Smooth muscle cell of the coronary artery (primary cell): ENCODE data around the gene GPR34. TPM values are rescaled to one million over a fixed set of nuclear protein-coding genes. Genes with fewer than 3 reads are reported as not detected.

Experiments used
- total RNA-seq: library from RNA; depleted of rRNA; stranded (reverse); fragments of >200 nt; gene quantifications from 2 replicates; pipeline ENCODE4 v1.2.3, GENCODE V29; 2014; ENCODE audit warnings: low replicate concordance

The GPR34 gene, protein sequence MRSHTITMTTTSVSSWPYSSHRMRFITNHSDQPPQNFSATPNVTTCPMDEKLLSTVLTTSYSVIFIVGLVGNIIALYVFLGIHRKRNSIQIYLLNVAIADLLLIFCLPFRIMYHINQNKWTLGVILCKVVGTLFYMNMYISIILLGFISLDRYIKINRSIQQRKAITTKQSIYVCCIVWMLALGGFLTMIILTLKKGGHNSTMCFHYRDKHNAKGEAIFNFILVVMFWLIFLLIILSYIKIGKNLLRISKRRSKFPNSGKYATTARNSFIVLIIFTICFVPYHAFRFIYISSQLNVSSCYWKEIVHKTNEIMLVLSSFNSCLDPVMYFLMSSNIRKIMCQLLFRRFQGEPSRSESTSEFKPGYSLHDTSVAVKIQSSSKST
- total RNA-seq: not detected in 2 replicates

DNA sequence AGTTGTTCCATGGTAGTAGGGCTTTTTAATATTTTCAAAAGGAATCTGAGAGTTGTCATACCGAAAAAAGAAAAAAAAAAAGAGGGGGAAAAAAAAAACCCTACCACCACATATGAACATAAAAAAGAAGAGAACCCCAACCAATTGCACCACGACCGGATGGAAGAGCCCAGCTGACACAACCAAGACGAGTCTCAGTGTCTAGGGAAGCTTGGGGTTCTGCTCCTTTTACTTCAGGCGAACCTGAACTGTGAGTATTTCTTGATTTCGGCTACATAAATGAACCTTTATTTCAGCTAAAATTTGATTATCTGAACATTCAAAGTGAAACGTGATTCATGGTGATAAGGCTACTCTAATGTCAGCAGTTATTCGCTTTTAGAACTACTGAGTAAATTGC lies at the start of gene GPR34:
Gene GPR34, plus strand, starts transcription at position 139 of the 400 bp plus-strand sequence. CDS start 6,661 bp downstream, outside the sequence.

DNA sequence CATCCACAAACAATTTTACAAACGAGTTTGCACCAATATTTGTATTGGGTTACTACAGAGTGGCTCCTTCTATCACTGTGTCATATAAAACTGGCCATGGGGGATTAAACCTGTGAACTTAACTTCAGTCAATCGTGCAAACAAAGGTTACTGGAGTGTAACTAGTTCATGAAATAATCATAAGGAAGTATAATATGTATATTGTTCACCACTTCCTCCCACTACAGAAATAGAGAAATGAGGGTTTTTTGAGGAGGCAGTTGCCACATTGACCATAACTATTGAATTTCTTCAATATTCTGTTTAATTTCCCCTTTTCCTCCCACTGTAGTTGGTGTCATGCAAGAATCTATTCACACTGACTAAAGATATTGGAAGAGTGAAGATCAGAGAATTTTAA lies 35.1 kb downstream of the GPR34 start, which contains the start of gene GPR82:
Gene GPR82, plus strand, starts transcription at position 356 of the 400 bp plus-strand sequence. CDS start 2,846 bp downstream, outside the sequence.

Other genes starting within 250 kb of the GPR34 start
- gene NYX, start 241.6 kb upstream of the GPR34 start, total RNA-seq: not detected in 2 replicates
- not detected in 2 replicates for gene GPR82, start 35.2 kb downstream of the GPR34 start, total RNA-seq
- gene CASK, start 234.6 kb downstream of the GPR34 start, total RNA-seq: 33.2 and 34.6 TPM in 2 replicates